8988T (cell line): ENCODE data around the gene GPR68.
"Not testable (repeated sequence)": the region's sequence is repeated elsewhere in the genome, so short reads cannot be mapped to it uniquely, and the experiment has no call there.

ENCODE experiments used
- DNase-seq: peaks from one replicate; pipeline ENCODE4 v3.0.0; 2011

Gene GPR68

DNA sequence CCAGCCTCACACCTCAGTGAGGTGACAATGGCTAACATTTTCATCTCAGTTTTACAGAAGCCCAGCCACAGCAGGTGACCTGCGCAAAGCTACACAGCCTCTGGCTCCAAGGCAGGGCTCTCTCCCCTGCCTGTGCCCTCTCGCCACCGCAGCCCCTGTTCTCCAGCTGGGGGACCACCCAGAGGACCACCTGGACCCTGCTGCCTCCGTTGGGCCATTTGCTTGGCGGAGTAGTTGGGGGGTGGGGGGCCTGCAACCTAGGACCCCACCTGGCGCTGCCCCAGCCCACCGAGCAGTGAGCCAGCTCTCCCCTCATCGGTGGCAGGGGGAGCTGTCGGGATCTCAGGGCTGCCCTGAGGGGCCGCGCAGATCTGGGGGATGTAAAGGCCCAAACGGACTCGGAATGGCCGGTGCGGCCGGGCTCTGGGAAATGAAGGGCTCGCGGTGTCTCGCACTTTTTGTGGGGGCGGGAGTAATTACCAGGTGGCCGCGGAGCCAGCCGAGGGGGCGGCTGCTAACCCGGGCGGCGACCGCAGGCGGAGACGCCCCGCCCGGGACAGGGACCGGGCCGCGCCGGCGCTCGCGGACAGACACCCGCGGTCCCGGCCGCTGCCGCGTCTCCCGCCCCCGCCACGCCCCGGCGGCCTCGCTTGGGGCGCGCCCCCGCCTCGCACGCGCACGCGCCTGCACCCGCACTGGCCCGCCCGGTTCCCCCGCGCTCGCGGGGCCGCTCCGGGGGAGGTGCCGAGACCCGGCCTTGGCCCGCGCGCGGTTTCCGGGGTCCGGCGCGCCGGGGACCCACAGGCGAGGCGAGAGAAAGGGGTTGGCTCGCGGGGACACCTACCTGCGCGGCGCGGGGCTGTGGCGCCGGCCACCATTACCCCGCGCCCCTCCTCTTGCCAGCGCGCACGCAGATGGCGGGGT, 8.6 kb upstream of the GPR68 start:
- no peak for DNase-seq

DNA sequence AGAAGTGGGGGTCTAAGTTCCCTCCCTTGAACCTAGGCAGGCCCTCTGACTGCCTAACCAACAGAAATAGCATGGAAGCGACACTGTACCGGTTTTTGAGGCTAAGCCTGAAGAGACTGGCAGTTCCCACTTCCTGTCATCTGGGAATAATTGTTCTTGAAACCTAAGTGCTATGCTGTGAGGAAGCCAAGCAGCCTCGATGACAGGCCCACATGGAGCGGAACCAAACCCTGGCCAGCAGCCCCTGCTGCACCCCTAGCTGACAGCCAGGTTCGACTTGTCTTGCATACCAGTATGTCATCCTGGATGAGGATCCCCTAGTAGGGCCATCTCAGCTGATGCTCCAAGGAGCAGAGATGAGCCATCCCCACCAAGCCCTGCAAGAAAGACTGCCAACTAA, 6.4 kb upstream of the GPR68 start:
- no peak for DNase-seq

DNA sequence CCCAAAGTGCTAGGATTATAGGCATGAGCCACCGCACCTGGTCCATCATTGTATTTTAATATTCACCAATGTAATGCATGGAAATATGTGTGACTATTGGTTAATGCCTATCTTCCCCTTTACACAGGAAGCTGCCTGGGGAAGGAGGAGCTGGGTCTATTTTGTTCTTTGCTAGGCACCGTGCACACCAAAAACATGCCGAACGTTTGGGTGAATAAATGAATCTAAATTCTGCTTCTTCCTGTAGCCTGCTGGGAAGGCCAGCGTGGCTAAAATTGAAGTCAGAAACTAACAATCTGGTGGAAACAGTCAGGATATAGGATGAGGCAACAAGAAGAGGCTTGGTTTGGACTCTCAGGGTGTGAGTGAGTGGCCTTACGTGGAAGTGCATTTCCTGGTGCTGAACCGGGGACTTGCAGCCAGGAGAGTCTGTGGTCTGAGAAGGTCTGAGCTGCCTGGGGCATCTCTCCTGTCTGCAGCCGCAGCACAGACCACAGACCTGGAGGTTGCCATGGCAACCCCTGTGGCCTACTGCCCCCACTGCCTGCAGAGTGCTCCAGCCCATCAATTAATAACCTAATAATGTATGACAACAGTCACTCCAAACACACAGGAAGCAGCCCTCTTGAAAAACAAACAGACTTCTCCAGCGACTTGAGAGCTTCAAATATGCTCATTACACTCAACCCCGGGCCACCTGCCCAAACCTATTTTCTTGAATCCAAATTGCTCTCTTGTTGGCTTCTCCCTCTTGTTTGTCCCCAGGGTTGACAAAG, 5.5 kb upstream of the GPR68 start:
- DNase-seq: no peak

DNA sequence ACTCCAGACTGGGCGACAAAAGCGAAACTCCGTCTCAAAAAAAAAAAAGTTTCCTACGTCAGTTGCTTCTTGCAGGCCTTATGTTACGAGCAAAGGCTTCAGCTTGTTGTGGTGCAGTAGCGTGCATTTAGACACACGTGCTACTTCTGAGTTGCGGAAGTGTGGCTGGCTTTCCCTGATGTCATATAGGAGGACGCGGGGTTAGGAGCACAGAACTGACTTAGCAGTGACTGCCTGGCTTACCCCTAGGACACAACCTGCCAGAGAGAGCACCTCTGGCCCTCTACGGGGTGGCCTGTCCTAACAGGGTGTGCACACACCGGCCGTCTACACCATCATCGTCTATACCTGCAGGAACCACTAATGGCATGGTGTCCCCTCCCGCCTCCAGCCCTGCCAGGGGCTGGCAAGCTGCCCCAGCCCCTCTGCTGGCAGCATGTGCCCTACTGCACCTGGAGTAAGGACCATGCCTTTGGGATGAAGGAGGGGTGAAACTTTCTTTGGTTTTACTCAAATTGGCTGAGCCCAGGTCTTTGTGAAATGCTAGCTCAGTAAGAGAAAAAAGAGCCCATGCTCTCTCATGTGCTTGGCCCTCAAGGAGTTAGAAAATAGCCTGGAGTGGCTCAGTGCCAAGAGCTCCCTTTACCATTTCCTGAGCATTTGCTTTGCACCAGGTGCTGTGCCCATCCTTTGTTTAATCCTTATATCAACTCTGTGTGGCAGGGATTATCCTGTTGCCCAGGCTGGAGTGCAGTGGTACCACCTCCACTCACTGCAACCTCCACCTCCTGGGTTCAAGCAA, 1.7 kb upstream of the GPR68 start:
- DNase-seq: no peak

DNA sequence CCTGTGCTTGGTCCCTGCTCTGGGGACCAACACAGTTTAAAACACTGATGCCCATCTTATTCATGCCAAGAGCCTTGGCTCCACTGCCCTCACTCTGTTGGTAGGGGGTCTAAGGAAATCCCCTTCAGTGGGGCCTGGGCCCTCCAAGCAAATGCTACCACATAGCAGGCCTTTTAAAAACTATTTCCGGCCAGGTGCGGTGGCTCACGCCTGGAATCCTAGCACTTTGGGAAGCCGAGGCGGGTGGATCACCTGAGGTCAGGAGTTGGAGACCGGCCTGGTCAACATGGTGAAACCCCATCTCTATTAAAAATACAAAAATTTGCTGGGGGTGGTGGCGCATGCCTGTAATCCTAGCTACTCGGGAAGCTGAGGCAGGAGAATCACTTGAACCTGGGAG, 1.1 kb upstream of the GPR68 start:
- DNase-seq: not testable (repeated sequence)

DNA sequence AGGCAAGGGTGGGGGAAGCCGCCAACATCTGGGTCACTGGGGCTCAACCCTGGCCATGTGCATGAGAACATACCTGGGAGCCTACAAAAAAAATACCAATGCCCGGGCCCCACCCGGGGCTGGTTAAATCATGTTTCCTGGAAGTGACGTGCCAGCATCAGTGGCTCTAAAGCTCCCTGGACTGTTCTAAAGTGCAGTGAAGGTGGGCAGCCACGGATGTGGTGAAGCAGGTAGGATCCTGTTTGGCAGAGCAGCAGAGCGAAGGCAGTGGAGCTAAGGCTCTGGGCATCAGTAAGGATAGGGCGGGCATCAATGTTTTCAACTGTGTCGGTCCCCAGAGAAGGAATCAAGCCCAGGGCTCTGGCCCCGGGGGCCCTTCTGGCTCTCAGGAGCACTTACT, 525 bp upstream of the GPR68 start:
- no peak for DNase-seq

DNA sequence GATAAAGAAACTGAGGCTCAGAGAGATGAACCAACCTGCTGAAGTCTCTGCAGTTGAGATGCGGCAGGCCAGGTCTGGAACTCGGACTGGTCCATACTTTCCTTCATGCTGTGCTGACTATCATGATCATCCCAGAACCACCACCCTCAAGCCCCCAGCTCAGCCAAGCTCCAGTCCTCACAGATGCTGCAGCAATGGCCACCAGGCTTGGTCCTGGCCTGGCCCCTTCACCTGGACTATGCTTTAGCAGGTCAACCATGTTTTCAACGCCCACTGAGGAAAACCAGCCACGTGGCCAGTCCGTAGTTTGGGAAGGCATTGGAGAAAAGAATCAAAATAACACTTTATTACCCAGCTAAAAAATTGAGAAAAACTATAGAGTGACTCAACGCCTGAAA, 1.4 kb downstream of the GPR68 start:
- DNase-seq: no peak

DNA sequence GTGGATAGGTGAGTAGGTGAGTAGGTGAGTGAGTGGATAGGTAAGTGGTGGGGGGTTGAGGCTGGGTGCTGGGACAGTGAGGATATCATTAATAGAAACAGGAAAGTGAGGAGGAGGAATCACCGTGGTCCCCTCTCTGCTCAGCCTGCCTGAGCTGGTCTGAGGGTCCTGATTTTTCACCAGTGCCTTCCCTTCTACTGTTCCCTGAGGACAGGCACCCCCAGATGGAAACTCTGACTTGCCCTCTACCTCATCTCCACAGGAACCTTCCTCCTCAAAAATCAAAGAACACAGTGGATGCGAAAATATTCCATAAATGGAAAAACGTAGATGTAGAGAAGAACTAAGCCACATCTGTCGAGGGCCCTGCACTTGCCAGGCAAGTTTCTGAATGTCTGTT, 1.9 kb downstream of the GPR68 start:
- DNase-seq: no peak

DNA sequence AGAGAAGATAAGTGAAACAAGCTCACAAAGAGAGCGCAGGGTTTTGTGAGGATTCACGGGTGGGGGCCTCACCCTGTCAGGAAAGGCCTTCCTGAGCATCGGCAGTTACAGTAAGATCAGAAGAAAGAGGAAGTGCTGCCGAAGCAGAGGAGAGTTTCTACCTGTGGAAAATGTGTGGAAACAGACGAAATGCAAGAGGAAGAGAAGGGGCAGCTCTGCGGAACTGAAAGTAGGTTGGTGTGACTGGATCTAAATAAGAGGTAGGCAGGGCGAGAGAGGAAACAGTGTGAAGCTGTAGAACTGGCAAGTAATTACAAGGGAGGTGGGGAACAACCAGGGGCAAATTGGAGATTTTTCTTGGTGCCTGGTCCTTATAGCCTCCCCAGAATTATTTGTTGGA, 2.6 kb downstream of the GPR68 start:
- DNase-seq: no peak

DNA sequence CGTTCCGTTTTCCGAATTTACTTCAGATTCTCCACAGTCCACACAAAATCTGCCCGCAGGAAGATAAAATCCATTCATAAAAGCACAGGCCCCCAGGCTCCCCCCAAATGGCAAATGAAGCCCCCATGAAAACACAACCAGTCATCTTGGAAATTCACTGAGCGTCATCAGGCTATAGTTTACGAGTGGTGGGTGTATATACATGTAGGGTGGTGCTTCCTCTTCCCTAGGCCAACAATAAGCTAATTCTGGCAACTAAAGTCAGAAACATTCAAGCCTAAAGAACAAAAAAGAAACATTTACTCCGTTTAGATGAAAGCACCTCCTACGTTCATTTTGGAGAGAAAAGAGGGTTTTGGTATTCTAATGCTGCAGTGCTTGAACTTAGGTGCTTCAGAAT, 5.8 kb downstream of the GPR68 start:
- DNase-seq: no peak

DNA sequence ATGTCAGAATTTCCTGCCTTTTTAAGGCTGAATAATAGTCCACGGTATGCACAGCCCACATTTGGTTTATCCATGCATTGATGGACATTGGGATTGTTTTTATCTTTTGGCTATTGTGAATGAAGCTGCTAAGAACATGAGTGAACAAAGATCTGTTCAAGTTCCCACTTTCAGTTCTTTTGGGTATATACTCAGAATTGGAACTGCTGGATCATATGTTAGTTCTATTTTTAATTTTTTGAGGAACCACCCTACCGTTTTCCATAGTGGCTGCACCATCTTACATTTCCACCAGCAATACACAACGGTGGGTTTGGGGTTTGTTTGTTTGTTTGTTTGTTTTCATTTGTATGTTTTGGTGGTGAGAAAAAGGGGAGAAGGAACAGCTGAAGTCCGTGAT, 6.4 kb downstream of the GPR68 start:
- DNase-seq: no peak

DNA sequence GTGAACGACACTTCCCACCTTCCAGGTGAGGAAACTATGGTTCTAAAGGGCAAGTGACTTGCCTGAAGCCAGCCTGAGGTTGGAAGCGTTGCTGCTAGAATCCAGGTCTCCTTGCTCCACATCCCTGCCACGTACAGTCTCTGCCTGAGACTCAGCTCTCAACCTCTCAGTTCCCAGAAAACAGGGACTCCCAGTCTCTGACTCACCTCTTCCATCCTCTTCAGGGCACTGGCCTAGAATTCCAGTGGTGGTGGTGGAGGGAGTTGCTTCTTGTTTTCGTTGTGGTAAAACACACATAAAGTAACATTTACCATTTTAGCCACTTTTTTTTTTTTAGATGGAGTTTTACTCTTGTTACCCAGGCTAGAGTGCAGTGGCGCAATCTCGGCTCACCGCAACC, 7.3 kb downstream of the GPR68 start:
- DNase-seq: no peak

DNA sequence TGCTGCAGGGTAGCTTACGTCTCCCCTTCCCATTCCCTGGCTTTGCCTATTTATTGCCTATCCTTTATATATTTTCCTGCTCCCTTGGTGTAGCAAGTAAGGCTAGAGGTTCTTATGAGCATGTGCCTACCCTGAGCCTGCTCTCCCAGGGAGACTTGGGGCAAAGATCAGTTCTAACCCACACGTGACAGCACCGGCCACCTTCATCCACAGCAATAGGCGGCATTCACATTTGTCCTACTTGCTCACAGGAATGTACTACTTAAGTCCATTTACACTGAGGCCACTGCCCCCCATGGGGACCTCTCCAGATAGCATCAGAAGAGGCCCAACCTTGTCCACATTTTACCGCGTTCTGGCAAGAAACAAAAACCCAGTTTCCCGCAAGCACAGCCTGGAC, 8.7 kb downstream of the GPR68 start:
- no peak for DNase-seq

DNA sequence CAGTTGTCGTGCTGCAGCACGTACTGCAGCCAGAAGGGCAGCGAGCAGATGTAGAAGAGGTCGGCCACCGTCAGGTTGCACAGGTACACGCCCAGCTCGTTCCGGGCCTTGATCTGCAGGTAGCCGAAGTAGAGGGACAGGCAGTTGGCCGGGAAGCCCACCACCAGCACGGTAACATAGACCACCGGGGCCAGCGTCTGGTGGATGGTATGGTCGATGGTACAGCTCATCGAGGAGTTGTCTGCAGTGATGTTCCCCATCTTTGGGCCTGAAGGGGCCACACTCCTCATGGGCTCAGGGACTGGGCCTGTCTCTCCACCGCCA, 9.8 kb downstream of the GPR68 start:
- DNase-seq: no peak

DNA sequence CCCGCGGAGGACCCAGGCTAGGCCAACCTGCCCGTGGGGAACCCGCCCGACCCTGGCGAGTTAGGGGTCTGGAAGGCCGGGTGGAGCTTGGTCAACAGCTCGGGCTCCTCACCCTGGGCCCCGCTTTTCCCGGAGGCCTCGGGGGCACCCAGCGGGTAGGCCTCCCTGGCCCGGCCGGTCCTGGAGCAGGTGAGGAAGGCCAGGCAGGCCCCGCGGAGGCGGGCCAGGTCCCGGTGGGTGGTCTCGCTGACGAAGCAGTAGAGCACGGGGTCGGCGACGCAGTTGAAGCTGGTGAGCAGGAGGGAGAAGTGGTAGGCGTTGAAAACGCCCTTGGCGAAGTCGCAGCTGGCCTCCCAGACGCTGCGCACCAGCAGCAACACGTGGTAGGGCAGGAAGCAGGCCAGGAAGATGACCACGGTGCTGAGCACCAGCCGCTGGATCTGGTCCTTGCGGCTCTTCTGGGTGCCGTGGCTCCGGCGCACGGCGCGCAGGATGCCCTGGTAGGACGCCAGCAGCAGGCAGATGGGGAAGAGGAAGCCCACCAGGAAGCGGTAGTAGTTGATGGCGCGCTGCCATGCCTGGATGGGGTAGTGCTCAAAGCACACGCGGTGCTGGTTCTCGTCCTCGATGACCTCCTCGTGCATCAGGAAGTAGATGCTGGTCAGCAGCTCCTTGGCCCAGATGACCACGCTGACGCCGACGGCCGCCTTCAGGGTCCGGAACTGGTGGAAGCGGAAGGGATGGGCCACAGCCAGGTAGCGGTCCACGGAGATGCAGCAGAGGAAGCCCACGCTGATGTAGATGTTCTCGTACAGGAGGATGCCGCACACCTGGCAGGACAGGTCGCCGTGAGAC, 10.3 kb downstream of the GPR68 start:
- no peak for DNase-seq

DNA sequence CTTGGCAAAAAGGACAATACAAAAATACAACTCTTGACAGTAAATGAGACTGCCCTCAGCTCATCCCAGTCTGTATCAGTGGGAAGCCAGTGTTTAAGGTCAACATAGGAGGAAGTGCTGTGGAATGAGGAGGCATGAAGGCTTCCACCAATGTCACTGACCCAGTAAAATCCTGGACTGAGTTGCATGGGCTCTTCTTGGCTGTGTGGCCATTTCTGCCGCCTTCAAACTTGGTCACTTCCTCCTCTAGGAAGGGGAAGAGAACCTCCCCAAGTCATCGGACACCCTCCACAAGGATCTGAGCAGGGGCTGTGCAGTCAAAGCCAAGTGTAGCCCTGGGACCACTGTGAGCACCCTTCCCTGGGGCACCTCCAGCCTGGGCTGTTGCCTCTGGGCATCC, 11.9 kb downstream of the GPR68 start:
- DNase-seq: no peak

DNA sequence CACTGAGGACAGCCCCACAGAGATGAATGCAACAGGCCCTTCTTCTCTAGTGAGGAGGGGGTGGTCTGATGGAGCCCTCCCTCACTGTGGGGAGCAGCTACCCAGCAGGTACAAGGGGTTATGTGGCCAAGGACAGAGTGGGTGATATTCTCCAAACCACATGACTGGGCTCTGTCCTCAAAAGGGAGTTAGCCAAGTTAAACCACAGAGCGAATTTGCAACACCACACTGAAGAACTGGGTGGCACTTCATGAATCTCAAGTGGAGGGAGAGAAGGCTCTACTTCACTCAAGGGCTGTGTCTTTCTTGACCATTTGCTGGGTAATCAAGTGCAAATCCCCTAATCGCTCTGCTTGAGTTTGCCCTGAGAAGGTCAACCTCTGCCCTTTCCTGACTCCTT, 12.5 kb downstream of the GPR68 start:
- no peak for DNase-seq

DNA sequence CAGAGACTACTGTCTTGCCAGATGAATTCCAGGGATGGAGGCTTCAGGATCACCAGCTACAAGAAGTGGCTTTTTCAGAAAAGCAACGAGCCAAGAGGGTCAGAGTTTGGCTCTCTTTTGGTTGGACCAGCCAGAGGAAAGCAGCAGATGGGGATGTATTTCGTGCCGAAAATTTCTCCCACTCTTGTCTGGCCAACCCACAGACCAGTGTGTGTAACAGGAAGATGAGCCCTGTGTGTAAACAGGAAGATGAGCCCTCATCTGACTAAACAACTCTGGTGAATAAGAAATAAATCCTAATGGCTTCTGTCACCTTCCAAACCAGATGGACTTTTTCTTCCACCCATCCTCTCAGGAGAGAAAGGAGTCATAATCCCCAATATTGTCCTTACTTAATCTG, 13.1 kb downstream of the GPR68 start:
- no peak for DNase-seq

DNA sequence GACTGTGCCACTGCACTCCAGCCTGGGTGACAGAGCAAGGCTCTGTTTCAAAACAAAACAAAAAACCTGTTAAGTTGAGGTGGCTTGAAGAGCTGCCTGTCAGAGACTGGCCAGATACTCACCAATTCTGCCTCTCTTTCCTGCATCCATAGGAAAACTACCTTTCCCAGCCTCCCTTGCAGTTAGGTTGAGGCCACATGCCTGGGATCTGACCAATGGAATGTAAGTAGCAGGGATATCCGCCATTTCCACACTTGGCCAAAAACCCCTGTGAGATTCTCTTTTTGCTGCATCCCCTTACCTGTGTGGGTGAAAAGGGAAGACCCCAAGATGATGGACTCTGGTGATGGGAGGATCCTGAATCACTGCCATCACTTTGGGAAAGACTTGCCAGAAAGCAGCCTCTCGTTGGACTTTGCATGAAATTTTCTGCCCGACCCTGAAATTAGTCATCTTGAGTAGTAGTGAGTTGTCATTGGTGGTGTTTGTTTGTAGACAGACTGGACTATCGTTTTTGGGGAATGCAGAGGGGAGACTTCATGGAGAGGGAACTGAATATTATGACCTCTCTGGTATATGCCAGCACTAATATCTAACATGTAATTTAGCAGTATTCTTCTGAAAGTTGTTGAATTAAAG, 14.0 kb downstream of the GPR68 start:
- DNase-seq: peak; percentile 49

DNA sequence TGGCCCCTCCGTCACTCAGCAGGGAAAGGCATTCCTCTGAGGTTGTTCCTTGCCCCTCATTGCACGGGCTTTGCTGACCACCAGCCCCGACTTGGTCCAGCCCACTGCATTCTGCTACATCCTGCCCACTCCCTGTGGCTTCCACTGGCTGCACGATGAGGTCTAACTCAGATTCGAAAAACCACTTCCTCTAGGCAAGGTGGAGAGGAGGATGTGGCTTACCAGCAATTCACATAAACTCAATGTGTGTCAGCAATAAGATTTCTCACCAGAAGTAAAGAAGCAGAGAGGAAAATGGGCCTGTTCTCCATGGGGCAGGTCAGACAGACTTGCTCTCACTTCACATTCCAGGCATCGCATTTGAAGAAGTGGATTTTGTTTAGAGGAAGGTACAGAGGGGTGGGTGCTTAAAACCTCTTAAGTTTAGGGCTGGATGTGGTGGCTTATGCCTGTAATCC, 14.7 kb downstream of the GPR68 start:
- DNase-seq: no peak

DNA sequence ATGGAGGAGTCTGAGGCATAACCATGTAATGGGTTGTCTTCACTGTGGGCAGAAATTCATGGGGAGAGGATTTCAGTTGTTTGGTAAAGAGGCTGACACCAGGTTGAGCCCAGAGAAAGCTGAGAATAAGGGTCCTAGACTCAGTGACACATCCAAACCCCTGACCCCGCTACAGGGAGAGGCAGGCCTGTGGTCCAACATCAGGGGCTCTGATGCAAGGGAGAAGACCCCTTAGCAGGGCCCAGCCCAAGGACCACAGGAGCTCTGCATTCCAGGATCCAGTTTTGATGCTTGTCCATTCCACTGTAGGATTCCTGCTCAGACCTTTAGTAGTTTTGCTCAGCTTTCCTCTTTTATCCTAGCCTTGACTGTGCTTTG, 15.5 kb downstream of the GPR68 start:
- DNase-seq: no peak
